GM21390 (cell line): Measurements from ENCODE around the gene KDM4F.
A peak's percentile ranks its signal among the peaks of the same experiment; 100 is the strongest.

ENCODE experiments used
- ATAC-seq: cut with Tn5 transposase; IDR thresholded peaks from one replicate; pipeline ENCODE4 v1.9.1; 2021; ENCODE audit not compliant: unreplicated experiment

The KDM4F gene

DNA sequence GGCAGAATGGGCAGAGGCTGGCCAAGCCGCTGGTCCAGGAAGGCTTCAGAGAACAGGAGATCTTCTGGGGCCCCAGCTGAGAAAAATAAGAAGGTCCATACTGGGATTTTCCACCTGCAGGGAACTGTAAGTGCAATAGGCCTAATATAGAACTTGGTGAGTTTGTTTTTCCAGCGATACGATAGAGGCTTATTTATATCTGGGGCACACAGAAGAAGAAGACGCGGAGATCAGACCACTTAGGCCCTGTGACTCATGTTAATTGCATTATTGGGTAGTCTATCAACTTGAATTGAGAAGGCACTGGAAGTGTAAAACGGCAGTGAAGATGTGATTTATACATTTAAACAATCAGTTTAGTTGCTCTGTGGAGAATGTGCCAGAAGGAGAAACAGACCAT lies 9.8 kb downstream of the KDM4F start:
- no peak for ATAC-seq

- no peak for ATAC-seq
Observed at GRCh38 chr11:95065336-95065735, 16.1 kb downstream of the KDM4F start.

- ATAC-seq, result peak; percentile 42
Observed at GRCh38 chr11:95066716-95067038, 17.5 kb downstream of the KDM4F start, which contains the start of gene SRSF8. Gene SRSF8 (plus strand): TSS chr11:95066919. CDS start chr11:95067227, 308 bp downstream.

DNA sequence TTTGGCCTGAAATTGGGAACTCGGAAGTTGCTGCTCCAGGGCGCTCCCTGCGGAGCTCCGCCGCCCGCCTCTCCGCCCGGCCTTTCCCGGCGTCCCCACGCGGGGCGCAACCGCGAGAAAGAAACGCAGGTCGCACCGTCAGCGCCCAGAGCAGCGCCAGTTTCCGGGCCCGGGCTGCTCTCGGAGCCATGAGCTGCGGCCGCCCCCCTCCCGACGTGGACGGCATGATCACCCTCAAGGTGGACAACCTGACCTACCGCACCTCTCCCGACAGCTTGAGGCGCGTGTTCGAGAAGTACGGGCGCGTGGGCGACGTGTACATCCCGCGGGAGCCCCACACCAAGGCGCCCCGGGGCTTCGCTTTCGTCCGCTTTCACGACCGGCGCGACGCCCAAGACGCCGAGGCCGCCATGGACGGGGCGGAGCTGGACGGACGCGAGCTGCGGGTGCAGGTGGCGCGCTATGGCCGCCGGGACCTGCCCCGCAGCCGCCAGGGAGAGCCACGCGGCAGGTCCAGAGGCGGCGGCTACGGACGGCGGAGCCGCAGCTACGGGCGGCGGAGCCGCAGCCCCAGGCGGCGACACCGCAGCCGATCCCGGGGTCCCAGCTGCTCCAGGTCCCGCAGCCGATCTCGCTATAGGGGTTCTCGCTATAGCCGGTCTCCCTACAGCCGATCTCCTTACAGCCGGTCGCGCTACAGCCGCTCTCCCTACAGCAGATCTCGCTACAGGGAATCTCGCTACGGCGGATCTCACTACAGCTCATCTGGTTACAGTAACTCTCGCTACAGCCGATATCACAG lies 18.0 kb downstream of the KDM4F start:
- peak; percentile 60 for ATAC-seq

- no peak for ATAC-seq
Observed at GRCh38 chr11:95067841-95068219, 18.6 kb downstream of the KDM4F start.

GRCh38 chr11:95068549-95068948 lies 19.3 kb downstream of the KDM4F start:
- peak; percentile 67 for ATAC-seq

DNA sequence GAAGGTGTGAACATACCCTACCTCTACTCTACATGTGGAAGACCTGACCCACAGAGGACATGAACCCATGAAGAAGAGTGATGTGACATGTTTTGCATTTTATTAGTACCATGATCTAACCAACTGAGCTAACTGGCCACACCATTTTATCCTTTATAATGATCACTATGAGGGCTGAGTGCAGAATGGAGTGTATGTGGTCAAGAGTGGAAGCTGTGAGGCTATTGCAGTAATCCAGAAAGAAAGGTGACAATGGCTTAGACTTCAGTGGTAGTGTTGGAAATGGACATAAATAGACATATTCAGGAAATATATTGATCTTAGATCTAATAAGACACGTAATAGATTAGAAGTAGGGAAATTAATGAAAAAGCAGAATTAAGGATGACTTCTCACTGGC lies 21.2 kb downstream of the KDM4F start:
- ATAC-seq, result no peak

GRCh38 chr11:95072948-95073347 lies 23.7 kb downstream of the KDM4F start:
- ATAC-seq, result no peak

DNA sequence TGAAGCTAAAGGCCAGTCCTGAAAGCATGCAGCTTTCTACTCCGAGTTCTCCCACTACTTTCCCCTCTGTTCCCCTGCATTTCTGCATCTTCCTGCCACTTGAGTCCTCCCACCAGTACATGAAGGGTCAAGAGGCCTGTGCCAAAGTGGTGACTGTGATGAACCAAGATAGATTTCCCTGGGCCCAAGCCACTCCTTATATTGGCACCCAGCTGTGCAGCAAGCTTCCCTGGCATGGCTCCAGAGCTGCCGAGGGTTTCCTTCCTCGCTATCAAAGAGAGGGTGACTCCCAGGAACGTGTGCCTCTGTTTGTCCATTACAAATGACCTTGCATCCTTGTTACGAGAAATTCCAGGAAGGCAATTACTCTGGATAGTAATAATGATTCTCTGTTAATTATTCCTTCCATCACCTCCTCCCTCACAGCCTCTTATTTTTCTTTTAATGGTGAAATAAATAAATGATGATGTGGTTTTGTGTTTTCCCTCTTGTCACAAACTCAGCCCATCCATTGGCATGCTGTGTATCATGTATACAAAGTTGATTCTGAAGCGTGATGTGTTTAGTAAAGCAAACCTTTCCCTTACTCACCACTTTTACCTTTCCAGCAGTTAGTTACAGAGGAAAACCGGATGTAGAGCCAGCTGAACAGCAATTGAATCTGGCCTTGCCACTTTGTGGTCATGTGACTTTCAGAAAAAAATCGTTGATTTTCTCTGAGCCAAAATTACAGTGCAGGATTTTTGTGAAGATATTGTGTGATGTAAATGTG lies 25.8 kb downstream of the KDM4F start:
- ATAC-seq, result no peak

DNA sequence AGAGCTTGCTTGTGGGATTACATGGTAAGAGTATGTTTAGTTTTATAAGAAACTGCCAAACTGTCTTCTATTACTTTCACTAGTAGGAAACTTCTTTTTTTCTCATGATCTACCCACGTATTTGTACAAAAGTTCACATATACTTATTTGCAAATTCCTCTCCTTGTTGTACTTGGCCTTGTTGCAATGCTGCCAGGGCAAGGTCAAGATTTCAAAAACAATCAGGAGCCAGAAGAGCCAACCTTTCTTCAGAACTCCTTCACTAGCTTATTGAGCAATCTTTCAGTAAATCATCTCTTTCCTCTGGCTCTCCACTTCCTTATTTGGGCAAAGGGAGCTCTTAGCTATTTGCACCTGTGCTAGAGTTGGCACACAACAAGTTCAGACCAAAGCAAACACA lies 27.2 kb downstream of the KDM4F start:
- ATAC-seq, result peak; percentile 57

DNA sequence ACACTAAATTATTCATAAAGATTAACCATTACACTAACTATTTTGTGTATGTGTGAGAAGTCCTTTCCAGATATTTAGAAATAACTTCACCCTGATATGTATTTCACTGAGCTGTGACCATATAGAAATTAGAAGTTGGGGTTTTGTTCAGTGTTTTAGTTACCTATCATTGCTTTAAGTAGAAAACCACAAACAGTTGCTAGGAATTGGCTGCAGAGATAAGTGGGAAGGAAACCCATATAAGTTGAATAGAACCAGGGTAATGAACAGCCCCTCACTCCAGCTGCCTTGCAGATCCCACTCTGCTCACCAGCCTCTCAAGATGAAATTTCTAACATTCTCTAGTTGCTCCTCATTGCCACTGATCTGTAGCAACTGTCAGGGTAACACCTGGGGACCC lies 27.8 kb downstream of the KDM4F start:
- ATAC-seq, result no peak

DNA sequence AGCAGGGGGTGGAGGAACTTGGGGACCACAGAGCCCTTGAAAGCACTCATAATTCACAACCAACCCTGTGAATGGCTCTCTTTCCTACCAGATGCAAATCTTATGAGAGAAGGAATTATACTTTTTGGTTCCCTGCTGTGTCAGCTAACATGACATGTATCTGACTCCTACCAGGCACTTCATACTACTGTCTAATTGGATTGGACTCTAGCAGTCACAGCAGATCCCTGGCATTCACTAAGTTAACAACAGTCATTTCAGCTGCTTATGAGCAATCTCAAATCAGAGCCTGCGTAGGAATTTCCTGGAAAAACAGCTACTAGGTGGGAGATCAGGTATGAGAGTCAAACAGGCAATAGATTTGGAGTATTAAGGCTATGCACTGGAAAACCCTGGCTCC lies 29.3 kb downstream of the KDM4F start:
- no peak for ATAC-seq

- ATAC-seq, result no peak
Observed at GRCh38 chr11:95081010-95081409, 31.8 kb downstream of the KDM4F start.

GRCh38 chr11:95081412-95081811 lies 32.2 kb downstream of the KDM4F start:
- no peak for ATAC-seq

DNA sequence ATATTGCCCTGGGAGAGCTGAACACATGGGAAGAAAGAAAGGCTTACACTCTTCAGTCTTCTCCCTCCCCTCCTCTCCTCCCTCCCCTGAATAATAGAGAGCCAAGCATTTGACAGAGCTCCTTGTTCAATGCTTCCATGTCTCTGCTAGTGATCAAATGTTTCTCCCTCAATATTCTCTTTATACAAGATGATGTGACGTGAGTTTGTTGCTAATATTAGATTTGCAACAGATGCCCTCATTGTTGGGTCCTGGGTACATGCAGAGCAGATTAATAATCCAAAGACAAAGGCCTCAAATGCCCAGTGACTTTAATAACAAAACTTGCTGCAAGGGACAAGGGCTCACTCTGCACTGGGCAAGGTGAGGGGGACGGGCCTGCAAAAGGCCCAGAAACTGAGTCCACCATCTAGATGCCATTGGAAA lies 33.4 kb downstream of the KDM4F start:
- ATAC-seq, result no peak

DNA sequence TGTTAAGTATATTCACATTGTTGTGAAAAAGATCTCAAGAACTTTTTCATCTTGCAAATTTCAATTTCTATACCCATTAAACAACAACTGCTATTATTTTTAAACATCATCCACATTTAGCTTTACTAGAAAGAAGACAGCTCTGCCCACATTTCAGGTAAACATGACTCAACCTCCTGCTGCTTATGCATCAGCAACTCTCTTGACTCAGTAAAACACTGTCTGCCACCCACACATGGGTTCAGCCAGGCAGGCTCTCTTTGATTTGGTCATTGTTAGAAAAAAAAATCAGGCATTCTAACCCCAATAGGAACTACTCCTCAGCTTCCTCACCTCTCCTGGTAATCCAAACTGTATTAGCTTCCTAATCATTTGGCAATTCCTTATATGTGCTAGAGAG lies 35.3 kb downstream of the KDM4F start:
- ATAC-seq, result no peak

- ATAC-seq, result no peak
Observed at GRCh38 chr11:95085117-95085816, 36.0 kb downstream of the KDM4F start.

- ATAC-seq, result no peak
Observed at GRCh38 chr11:95086151-95086550, 36.9 kb downstream of the KDM4F start.

DNA sequence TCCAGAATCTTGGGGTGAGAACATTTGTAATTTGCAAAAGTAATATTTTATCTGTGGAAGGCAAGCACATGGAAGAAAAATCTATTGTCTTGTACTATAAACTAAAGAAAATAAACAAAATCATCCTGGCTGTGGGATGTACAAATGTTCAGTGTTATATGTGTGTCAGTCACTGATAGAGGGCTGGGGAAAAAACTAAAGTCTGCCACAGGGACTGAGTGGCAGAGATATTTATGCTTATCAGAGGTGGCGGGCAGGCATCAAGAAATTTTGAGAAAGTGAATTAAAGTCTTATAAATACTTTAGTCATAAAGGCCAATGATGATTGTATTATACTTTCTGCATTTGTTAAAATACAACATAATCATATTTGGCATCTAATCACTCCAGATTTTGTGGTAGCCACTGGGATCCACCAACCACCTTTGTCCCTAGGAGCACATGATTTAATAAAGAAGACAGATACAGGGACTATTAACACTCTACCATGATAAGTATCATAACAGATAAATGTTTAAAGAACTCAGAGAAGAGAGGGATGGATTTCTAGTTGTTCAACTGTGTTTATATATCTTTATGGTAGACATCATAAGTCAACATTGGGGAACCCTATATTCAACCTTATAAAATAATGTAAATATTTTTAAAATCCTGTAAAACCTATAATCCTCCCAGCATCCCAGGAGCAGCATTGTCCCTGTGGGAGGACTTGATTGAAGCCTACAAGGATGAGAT lies 37.8 kb downstream of the KDM4F start:
- no peak for ATAC-seq

GRCh38 chr11:95088946-95089619 lies 39.9 kb downstream of the KDM4F start:
- ATAC-seq, result peak; percentile 50
